Colonic mucosa (tissue), 4 donors: Measurements from ENCODE around the gene SMARCD3. TPM values are rescaled to one million over a fixed set of nuclear protein-coding genes. Genes with fewer than 3 reads are reported as not detected.
A peak's percentile ranks its signal among the peaks of the same experiment; 100 is the strongest.

Source experiments
- DNase-seq: peaks from one replicate; pipeline ENCODE4 v3.0.0-alpha.2; 2020
- H3K27ac ChIP-seq: fragments of 200-600 bp; one replicate; pipeline ENCODE4 v1.8.0; 2021
- H3K27me3 ChIP-seq: fragments of 200-600 bp; one replicate; pipeline ENCODE4 v1.8.0; 2021
- H3K36me3 ChIP-seq: fragments of 200-600 bp; one replicate; pipeline ENCODE4 v1.8.0; 2021
- H3K4me1 ChIP-seq: fragments of 200-600 bp; one replicate; pipeline ENCODE4 v1.8.0; 2021; ENCODE audit warnings: mild to moderate bottlenecking
- H3K4me3 ChIP-seq: fragments of 200-600 bp; one replicate; pipeline ENCODE4 v1.8.0; 2021
- H3K9ac ChIP-seq, 2 donors: one replicate each; pipeline ENCODE4 v1.7.0; 2013; ENCODE audit warnings: control low read depth in 2 of 2, low read depth in 2 of 2, low read length in 2 of 2
- H3K9me3 ChIP-seq: fragments of 200-600 bp; one replicate; pipeline ENCODE4 v1.8.0; 2021
- intact Hi-C: fragments of 100-400 bp; cut with DNase I; formaldehyde crosslinking; loops from one replicate; pipeline ENCODE4 v1.14.1; 2022
- total RNA-seq, 2 donors: library from RNA; stranded (reverse); fragmentation: NEBNext Ultra II Directional in 1 of 2; extraction: Animal tissue kit (Norgen Biotek cat#: 25700) in 1 of 2; gene quantifications; one replicate each; pipeline ENCODE4 v1.2.1, GENCODE V29; 2021
- TF ChIP-seq, protein P1 (sequence below): fragments of 200-600 bp; IDR thresholded peaks from one replicate; pipeline ENCODE4 v1.8.0; 2022; ENCODE audit warnings: antibody characterized with exemption, mild to moderate bottlenecking
- donor health status: healthy.
- donor health status: DM: no; HTN: no; CAD: no.
- donor health status: DM: no; HTN: no; CAD: no.

SMARCD3 gene
- total RNA-seq, 2 donors from 2014 or later: 4.3 to 6.7 TPM

DNA sequence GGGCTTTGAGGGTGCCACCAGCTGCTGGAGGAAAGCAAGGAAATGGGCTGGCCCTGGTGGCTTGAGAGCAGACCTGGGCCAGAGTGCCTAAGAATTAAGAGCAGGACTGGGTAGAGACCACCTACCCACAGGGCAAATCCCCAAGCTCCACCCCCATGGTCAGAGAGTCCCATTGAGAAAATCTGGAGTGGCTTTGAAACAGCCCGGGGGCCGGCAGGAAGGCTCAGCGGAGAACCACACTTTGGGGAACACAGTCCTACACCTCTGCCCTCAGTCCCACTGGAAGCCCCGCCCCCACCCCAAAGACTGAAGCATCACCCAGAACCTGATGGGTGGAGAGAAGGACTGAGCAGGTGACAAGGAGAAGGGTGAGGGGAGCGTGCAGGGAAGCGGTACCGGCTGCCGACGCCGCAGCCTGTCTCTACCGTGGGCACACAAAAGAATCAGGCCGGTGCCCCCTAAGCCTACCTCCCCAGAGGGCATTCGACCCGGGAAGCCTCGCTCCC lies 3.6 kb downstream of the SMARCD3 start:
- Histone ChIP-seq H3K27me3 (peaks cover 32% of the 10 kb centered on the region), H3K27ac (no peak overlapping the region), H3K36me3 (no peaks in the 10 kb centered on the region), H3K9ac (no peak overlapping the region), H3K4me1 (peaks cover 8% of the 10 kb centered on the region), H3K9me3 (no peaks in the 10 kb centered on the region), H3K4me3 (peak overlapping the region; percentile 32)
- DNase-seq: no peak
- TF ChIP-seq, protein P1, sequence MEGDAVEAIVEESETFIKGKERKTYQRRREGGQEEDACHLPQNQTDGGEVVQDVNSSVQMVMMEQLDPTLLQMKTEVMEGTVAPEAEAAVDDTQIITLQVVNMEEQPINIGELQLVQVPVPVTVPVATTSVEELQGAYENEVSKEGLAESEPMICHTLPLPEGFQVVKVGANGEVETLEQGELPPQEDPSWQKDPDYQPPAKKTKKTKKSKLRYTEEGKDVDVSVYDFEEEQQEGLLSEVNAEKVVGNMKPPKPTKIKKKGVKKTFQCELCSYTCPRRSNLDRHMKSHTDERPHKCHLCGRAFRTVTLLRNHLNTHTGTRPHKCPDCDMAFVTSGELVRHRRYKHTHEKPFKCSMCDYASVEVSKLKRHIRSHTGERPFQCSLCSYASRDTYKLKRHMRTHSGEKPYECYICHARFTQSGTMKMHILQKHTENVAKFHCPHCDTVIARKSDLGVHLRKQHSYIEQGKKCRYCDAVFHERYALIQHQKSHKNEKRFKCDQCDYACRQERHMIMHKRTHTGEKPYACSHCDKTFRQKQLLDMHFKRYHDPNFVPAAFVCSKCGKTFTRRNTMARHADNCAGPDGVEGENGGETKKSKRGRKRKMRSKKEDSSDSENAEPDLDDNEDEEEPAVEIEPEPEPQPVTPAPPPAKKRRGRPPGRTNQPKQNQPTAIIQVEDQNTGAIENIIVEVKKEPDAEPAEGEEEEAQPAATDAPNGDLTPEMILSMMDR: no peak
- intact Hi-C loops: loop anchor here (5.0 to 10.0 kb wide), 2 partner anchors 57 to 120 kb away; no protein-coding TSS in a partner anchor

- Histone ChIP-seq H3K4me1 (peaks cover 8% of the 10 kb centered on the region), H3K27me3 (peaks cover 32% of the 10 kb centered on the region), H3K27ac (no peak overlapping the region), H3K9ac (no peak overlapping the region), H3K9me3 (no peaks in the 10 kb centered on the region), H3K36me3 (no peaks in the 10 kb centered on the region), H3K4me3 (no peak overlapping the region)
- peak; percentile 57 for DNase-seq
- intact Hi-C loops: loop anchor here (5.0 to 10.0 kb wide), 2 partner anchors 58 to 120 kb away; no protein-coding TSS in a partner anchor
- TF ChIP-seq, protein P1: peak; percentile 88
These were observed 4.2 kb downstream of the SMARCD3 start for GRCh38 chr7:151244196-151244840.

DNA sequence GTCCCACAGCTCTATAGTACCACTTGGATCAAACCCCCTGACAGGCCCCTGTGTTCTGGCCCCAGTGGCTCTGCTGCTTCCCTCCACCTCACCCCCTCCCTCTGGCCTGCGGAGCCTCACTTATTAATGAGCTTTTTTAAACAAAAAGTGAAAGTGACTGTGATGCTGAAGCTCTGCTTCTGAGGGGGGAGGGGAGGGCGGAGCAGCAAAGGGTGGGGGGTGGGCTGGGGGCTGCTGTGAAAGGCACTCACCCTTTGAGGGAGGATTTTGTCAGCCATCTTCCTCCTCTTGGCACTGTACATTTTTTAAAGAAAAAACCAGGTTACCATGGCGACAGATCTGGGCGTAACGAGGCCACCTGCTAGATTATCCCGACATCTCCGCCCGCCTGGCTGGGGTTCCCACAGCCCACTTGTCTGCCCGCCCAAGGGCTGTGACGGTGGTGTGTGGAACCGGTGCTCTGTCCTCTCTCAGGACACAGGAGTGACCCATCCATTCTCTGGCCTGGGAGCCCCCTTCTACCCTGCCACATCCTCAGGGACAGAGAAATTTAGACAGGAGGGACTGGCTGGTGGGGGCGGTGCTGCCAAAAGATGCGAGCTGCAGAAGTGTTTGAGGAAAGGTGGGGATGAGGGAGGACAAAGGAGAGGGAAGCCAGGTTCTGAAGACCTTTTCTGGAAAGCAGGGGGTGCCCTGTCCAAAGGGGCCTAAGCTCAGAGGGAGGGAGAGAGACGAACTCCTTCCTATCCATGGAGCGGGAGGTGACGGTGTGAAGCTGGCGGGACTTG lies 4.9 kb downstream of the SMARCD3 start:
- Histone ChIP-seq H3K36me3 (no peaks in the 10 kb centered on the region), H3K4me3 (no peak overlapping the region), H3K27ac (no peak overlapping the region), H3K4me1 (peaks cover 8% of the 10 kb centered on the region), H3K27me3 (peaks cover 32% of the 10 kb centered on the region), H3K9me3 (no peaks in the 10 kb centered on the region), H3K9ac (peak overlapping the region in 1 of 2 donors; percentile 9)
- intact Hi-C loops: loop anchor here (5.0 to 10.0 kb wide), 2 partner anchors 59 to 119 kb away; no protein-coding TSS in a partner anchor
- DNase-seq: no peak
- TF ChIP-seq, protein P1: no peak

GRCh38 chr7:151243045-151243349 lies 5.5 kb downstream of the SMARCD3 start:
- TF ChIP-seq, protein P1: no peak
- peak overlapping the region in 1 of 2 donors; percentile 9 for H3K9ac ChIP-seq
- peaks cover 32% of the 10 kb centered on the region for H3K27me3 ChIP-seq
- no peak for DNase-seq
- H3K36me3 ChIP-seq: no peaks in the 10 kb centered on the region
- H3K9me3 ChIP-seq: no peaks in the 10 kb centered on the region
- H3K4me1 ChIP-seq: peaks cover 8% of the 10 kb centered on the region
- H3K27ac ChIP-seq: no peak overlapping the region
- H3K4me3 ChIP-seq: no peak overlapping the region
- intact Hi-C loops: loop anchor here (5.0 to 10.0 kb wide), 2 partner anchors 59 to 118 kb away; no protein-coding TSS in a partner anchor

DNA sequence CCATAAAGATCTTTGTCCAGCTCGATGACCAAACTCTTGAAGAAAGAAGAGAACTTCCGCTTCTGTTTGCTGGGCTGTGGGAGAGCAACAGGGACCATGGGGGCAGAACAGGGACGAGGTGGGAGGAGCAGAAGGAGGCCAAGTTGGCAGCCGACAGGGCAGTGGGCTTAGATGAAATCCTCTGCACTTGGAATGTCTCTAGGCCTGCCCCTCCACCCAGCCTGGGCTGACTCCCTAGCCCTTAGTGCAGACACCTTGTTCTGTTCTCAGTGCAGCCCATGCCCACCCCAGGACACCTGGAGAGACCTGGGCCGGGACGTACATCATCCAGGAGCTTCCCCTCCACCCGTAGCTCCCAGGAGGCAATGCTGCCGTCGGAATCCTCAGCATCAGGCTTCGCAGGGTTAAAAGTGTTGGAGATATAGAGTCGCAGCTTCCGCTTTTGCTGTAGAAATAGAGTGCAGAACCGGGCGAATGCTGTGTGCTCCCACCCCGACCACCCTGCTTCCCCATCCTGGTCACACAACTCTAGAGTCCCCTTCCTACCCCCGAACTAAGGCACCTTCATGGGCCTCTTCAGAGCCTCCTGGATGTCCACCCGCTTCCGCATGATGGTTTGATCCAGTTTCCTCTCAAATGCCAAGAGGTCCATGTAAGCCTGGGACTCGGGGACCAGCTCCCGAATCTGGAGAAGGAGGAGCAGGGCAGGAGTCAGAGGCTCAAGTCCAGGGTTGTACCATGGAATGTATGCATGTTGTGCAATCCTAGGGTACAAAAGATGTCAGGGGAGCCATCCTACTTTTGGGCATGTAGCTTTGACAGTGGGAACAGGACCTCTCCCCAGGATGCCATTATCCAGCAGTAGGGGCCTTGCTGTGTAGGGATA lies 6.1 kb downstream of the SMARCD3 start:
- H3K27me3 ChIP-seq: peaks cover 27% of the 10 kb centered on the region
- no peaks in the 10 kb centered on the region for H3K9me3 ChIP-seq
- no peak overlapping the region for H3K9ac ChIP-seq
- no peaks in the 10 kb centered on the region for H3K36me3 ChIP-seq
- no peak for DNase-seq
- intact Hi-C loops: loop anchor here (5.0 to 10.0 kb wide), 2 partner anchors 60 to 118 kb away; no protein-coding TSS in a partner anchor
- H3K27ac ChIP-seq: no peak overlapping the region
- H3K4me1 ChIP-seq: peaks cover 8% of the 10 kb centered on the region
- TF ChIP-seq, protein P1: no peak
- no peak overlapping the region for H3K4me3 ChIP-seq
